ENCODE results near the gene THAP12.

- no peak for TF ChIP-seq CTCF (IDR thresholded peaks at IDR 0.05; ENCODE audit: insufficient read depth, low read depth, low read length)
- no peak for TF ChIP-seq EZH2 (IDR thresholded peaks at IDR 0.05; ENCODE audit: insufficient read depth, low read length)
These were observed 25.4 kb upstream of the THAP12 start for GRCh38 chr11:76406359-76406758.

Data from astrocyte (in vitro differentiated cells and primary cell).